GM19452 (cell line): ENCODE results near the gene AK2.
"Not testable (repeated sequence)": the region's sequence is repeated elsewhere in the genome, so short reads cannot be mapped to it uniquely, and the experiment has no call there.

Source experiments
- ATAC-seq: cut with Tn5 transposase; IDR thresholded peaks from one replicate; pipeline ENCODE4 v1.9.1; 2021; ENCODE audit not compliant: unreplicated experiment

AK2 gene

GRCh38 chr1:33024430-33025179 lies 12.1 kb downstream of the AK2 start:
- not testable (repeated sequence) for ATAC-seq

- ATAC-seq, result no peak
These were observed 14.0 kb downstream of the AK2 start for GRCh38 chr1:33022650-33023200.

- ATAC-seq, result no peak
These were observed 14.9 kb downstream of the AK2 start for GRCh38 chr1:33021567-33022431.

- ATAC-seq, result no peak
These were observed 18.6 kb downstream of the AK2 start for GRCh38 chr1:33018112-33018511.

GRCh38 chr1:33017175-33017574 lies 19.5 kb downstream of the AK2 start:
- no peak for ATAC-seq

GRCh38 chr1:33015216-33015615 lies 21.5 kb downstream of the AK2 start:
- ATAC-seq, result no peak

- no peak for ATAC-seq
These were observed 22.1 kb downstream of the AK2 start for GRCh38 chr1:33014464-33015163.

- no peak for ATAC-seq
These were observed 22.9 kb downstream of the AK2 start for GRCh38 chr1:33013791-33014190.

- ATAC-seq, result no peak
These were observed 24.5 kb downstream of the AK2 start for GRCh38 chr1:33012165-33012564.

- no peak for ATAC-seq
These were observed 25.6 kb downstream of the AK2 start for GRCh38 chr1:33010932-33011731.

GRCh38 chr1:33009561-33009960 lies 27.1 kb downstream of the AK2 start:
- ATAC-seq, result no peak

GRCh38 chr1:33008051-33008914 lies 28.4 kb downstream of the AK2 start:
- ATAC-seq, result no peak

GRCh38 chr1:33007190-33008050 lies 29.3 kb downstream of the AK2 start:
- no peak for ATAC-seq

GRCh38 chr1:33005838-33006421 lies 30.8 kb downstream of the AK2 start:
- ATAC-seq, result no peak

- no peak for ATAC-seq
These were observed 31.4 kb downstream of the AK2 start for GRCh38 chr1:33005117-33005837.

GRCh38 chr1:33004613-33005012 lies 32.1 kb downstream of the AK2 start:
- no peak for ATAC-seq

GRCh38 chr1:33003657-33004056 lies 33.0 kb downstream of the AK2 start:
- no peak for ATAC-seq

- no peak for ATAC-seq
These were observed 34.7 kb downstream of the AK2 start for GRCh38 chr1:33002006-33002405.
